Thyroid gland (tissue), 4 donors: Measurements from ENCODE around the gene OGFOD3. TPM values are rescaled to one million over a fixed set of nuclear protein-coding genes. Genes with fewer than 3 reads are reported as not detected.

ENCODE experiments used
- DNase-seq, 2 donors: peaks; one replicate each; pipeline ENCODE4 v3.0.0-alpha.2; 2019
- H3K27ac ChIP-seq, 3 donors: fragments of 200-600 bp; sonication (generic); 1 replicate in 2 of 3; 2 replicates in 1 of 3; pipeline ENCODE4 v1.5.1; 2016 to 2019; ENCODE audit warnings: mild to moderate bottlenecking in 1 of 3, moderate library complexity in 1 of 3
- H3K27me3 ChIP-seq: fragments of 200-600 bp; sonication (generic); one replicate; pipeline ENCODE4 v1.5.1; 2019
- H3K36me3 ChIP-seq, 2 donors: fragments of 200-600 bp; sonication (generic); one replicate each; pipeline ENCODE4 v1.5.1; 2016 to 2019
- H3K4me1 ChIP-seq, 2 donors: fragments of 200-600 bp; sonication (generic); one replicate each; pipeline ENCODE4 v1.5.1; 2017 to 2019
- H3K4me3 ChIP-seq, 3 donors: fragments of 200-600 bp; sonication (generic); replicated peaks in 1 of 3; 1 replicate in 2 of 3; 2 replicates in 1 of 3; pipeline ENCODE4 v1.5.1; 2016; ENCODE audit warnings: mild to moderate bottlenecking in 1 of 3
- H3K9me3 ChIP-seq: fragments of 200-600 bp; sonication (generic); one replicate; pipeline ENCODE4 v1.5.1; 2017
- CTCF ChIP-seq, 6 experiments: fragments of 200-600 bp in 3 of 6; fragments of 450-650 bp in 3 of 6; sonication (generic) in 3 of 6; IDR thresholded peaks; one replicate each; pipeline ENCODE4 v1.5.1; 2016 to 2019; ENCODE audit warnings: antibody characterized with exemption in 6 of 6, mild to moderate bottlenecking in 2 of 6, inconsistent platforms in 1 of 6, moderate library complexity in 1 of 6
- POLR2A ChIP-seq, 2 donors: fragments of 450-650 bp; IDR thresholded peaks; one replicate each; pipeline ENCODE4 v1.6.1; 2017; ENCODE audit warnings: antibody characterized with exemption in 2 of 2, mild to moderate bottlenecking in 2 of 2, moderate library complexity in 1 of 2
- WGBS, 2 donors: methylation state at CpG; one replicate each; pipeline ENCODE4 v1.1.5; 2017; 5-methylcytosine and 5-hydroxymethylcytosine counted together
- intact Hi-C: fragments of 100-400 bp; cut with DNase I; formaldehyde crosslinking; loops from one replicate; pipeline ENCODE4 v1.15.1; 2023
- total RNA-seq, 4 donors: library from RNA; depleted of rRNA; stranded (reverse); fragments of >200 nt; gene quantifications; one replicate each; pipeline ENCODE4 v1.2.3, GENCODE V29; 2016

The OGFOD3 gene
- total RNA-seq, 4 donors from 2014 or later: 46.5 to 57.5 (median 55.1) TPM

DNA sequence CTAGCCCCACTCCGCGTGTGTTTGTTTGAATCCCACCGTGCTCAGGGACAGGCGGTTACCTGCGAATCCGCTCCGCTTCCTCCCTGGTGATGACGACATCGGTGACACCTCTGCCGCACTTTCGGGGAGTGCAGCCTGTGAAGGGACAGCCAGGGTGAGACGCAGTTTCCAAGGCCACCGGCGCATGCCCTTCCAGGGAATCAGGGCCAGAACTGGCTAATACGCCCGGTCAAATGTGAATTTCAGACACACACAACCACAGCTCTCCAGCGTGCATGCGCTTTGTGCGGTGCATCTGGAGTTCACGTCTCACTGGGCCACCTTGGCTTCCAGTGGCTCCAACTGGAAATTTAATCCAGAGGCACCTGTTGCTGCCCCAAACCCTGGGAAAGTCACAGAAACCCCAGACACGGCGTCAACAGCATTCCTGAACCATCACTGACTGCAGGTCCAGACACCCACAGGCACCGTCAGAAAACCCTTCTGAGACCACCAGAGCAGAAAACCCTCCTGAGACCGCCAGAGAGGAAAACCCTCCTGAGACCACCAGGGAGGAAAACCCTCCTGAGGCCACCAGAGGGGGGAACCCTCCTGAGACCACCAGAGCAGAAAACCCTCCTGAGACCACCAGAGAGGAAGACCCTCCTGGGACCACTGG, 6.9 kb downstream of the OGFOD3 start:
- intact Hi-C loops: loop anchor here (10.0 kb wide), 1 partner anchor 83 kb away; no protein-coding TSS in a partner anchor
- Histone ChIP-seq H3K9me3 (no peaks in the 10 kb centered on the region), H3K4me3 (no peak overlapping the region), H3K4me1 (peaks cover 4 to 6% of the 10 kb centered on the region in 2 donors), H3K27ac (no peak overlapping the region), H3K27me3 (no peaks in the 10 kb centered on the region), H3K36me3 (no peaks in the 10 kb centered on the region)
- no peak for TF ChIP-seq POLR2A (IDR thresholded peaks at IDR 0.05)
- TF ChIP-seq CTCF (IDR thresholded peaks at IDR 0.05): no peak
- WGBS, 2 donors: 77 to 80% methylated on average over 22 to 23 of the region's 24 CpGs
- DNase-seq: peak; percentile 16 to 24

GRCh38 chr17:82410014-82410716, 8.2 kb downstream of the OGFOD3 start:
- 77 to 89% methylated on average over 10 to 14 of the region's 14 CpGs for WGBS, 2 donors
- Histone ChIP-seq H3K4me1 (peaks cover 4 to 6% of the 10 kb centered on the region in 2 donors), H3K36me3 (no peaks in the 10 kb centered on the region), H3K4me3 (no peak overlapping the region), H3K9me3 (no peaks in the 10 kb centered on the region), H3K27me3 (no peaks in the 10 kb centered on the region), H3K27ac (no peak overlapping the region)
- intact Hi-C loops: loop anchor here (10.0 kb wide), 1 partner anchor 85 kb away; no protein-coding TSS in a partner anchor
- no peak for TF ChIP-seq POLR2A (IDR thresholded peaks at IDR 0.05)
- TF ChIP-seq CTCF (IDR thresholded peaks at IDR 0.05): no peak
- DNase-seq: no peak

DNA sequence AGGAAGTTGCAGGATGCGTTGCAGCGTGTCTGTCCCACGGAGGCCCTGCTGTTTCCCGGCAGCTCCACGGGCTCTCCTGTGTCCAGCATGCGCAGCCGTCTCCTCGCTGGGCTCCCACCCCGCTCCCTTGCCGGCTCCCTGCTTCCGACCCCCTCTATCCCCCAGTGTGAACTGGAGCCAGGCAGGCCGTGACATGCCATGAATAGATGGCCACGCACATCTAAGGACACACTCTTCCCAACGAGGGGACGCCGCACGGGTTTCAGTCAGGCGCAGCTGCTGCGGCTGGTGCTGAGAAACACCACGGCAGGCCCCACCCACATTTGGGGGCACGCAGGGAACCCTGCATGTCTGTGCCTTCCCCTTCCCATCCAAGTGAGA, 9.5 kb downstream of the OGFOD3 start:
- Histone ChIP-seq H3K27ac (no peak overlapping the region), H3K27me3 (no peaks in the 10 kb centered on the region), H3K4me3 (no peak overlapping the region), H3K36me3 (no peaks in the 10 kb centered on the region), H3K4me1 (peaks cover 0 to 6% of the 10 kb centered on the region in 2 donors), H3K9me3 (no peaks in the 10 kb centered on the region)
- DNase-seq: no peak
- intact Hi-C loops: no loop called here
- TF ChIP-seq POLR2A (IDR thresholded peaks at IDR 0.05) (no peak), CTCF (IDR thresholded peaks at IDR 0.05) (no peak)
- WGBS, 2 donors: 91 to 97% methylated on average over 20 to 21 of the region's 21 CpGs

DNA sequence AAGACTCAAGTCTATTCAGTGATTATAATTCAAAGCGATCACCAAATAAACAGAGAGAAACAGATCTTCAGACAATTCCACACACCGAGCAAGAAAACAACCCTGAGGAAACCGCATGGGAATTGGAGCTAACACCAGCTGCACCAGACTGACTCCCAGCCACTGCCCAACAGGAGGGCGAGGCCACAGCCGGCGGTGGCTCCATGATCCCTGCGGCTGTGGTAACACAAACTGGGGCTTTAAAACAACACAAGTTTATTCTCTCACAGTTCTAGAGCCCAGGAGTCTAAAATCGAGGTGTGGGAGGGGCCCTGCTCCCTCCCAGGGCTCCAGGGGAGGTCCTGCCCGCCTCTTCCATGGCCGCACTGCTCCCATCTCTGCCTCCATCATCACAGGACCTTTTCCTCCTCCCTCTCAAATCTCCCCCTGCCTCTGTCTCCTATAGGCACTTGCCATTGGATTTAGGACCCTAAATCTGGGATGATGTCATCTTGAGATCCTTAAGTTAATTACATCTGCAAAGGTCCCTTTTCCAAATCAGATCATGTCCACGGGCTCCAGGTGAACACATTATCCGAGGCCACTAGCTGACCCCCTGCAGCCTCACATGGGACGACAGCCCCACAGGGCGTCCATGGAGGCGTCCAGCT, 10.0 kb downstream of the OGFOD3 start:
- no peak for DNase-seq
- no peak overlapping the region for H3K4me3 ChIP-seq
- H3K4me1 ChIP-seq: peaks cover 0 to 6% of the 10 kb centered on the region in 2 donors
- H3K27me3 ChIP-seq: no peaks in the 10 kb centered on the region
- no peak overlapping the region for H3K27ac ChIP-seq
- intact Hi-C loops: no loop called here
- no peak for TF ChIP-seq CTCF (IDR thresholded peaks at IDR 0.05)
- no peak for TF ChIP-seq POLR2A (IDR thresholded peaks at IDR 0.05)
- H3K9me3 ChIP-seq: no peaks in the 10 kb centered on the region
- WGBS, 2 donors: 81 to 87% methylated on average over 14 to 15 of the region's 15 CpGs
- peaks cover 0 to 5% of the 10 kb centered on the region in 2 donors for H3K36me3 ChIP-seq
